Measurements from ENCODE around the gene PELI2.

DNA sequence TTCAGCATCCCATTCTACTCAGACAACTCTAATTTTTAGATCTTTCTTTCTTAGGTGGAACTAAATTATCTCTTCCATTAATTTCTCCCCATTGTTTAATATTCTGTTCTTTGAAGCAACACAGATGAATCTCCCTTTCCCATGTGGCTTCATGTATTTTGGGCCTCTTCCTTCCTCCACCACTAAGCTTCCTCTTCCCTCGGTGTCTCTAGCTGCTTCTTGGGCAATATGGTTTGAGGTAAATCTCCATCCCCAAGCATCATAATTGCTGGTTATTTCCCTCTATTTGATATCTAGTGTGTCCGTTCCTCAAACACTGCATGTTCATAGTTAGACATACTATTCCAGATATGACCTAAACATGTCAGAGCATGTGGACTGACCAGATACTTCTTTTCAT lies 119.2 kb downstream of the PELI2 start:
- TF ChIP-seq, protein P1, sequence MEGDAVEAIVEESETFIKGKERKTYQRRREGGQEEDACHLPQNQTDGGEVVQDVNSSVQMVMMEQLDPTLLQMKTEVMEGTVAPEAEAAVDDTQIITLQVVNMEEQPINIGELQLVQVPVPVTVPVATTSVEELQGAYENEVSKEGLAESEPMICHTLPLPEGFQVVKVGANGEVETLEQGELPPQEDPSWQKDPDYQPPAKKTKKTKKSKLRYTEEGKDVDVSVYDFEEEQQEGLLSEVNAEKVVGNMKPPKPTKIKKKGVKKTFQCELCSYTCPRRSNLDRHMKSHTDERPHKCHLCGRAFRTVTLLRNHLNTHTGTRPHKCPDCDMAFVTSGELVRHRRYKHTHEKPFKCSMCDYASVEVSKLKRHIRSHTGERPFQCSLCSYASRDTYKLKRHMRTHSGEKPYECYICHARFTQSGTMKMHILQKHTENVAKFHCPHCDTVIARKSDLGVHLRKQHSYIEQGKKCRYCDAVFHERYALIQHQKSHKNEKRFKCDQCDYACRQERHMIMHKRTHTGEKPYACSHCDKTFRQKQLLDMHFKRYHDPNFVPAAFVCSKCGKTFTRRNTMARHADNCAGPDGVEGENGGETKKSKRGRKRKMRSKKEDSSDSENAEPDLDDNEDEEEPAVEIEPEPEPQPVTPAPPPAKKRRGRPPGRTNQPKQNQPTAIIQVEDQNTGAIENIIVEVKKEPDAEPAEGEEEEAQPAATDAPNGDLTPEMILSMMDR (IDR thresholded peaks at IDR 0.05 in 2 of 3, conservative IDR thresholded peaks at IDR 0.05 in 1 of 3; ENCODE audit: borderline replicate concordance in 1 of 3, insufficient read depth in 1 of 3, low read depth in 2 of 3, low read length in 2 of 3) = no peak
- no peak for TF ChIP-seq EZH2 (IDR thresholded peaks at IDR 0.05)
